PFSK-1 (cell line): ENCODE results near the gene TLR5.

Experiments used
- FOXP2 ChIP-seq: optimal IDR thresholded peaks from 2 replicates; pipeline ENCODE3; 2011; ENCODE audit warnings: borderline replicate concordance, control low read depth, inconsistent platforms; ENCODE audit not compliant: insufficient read depth; ENCODE audit errors: extremely low read length, extremely low read depth
- POLR2AphosphoS5 ChIP-seq: IDR thresholded peaks from 2 replicates; pipeline ENCODE4 v1.6.1; 2012; ENCODE audit warnings: low read depth, mild to moderate bottlenecking, control low read depth, low read length, moderate library complexity
- SIN3A ChIP-seq: IDR thresholded peaks from 2 replicates; pipeline ENCODE4 v1.6.1; 2012; ENCODE audit warnings: mild to moderate bottlenecking, low read length, moderate library complexity, borderline replicate concordance; ENCODE audit not compliant: insufficient read depth
- TAF1 ChIP-seq: IDR thresholded peaks from 2 replicates; pipeline ENCODE4 v1.6.1; 2012; ENCODE audit warnings: low read length, control low read depth, borderline replicate concordance; ENCODE audit not compliant: insufficient read depth
- TF ChIP-seq, protein P1 (sequence below), 2 experiments: IDR thresholded peaks; 2 replicates each; pipeline versions ENCODE4 v1.6.1 to v1.8.0; 2011 to 2012; ENCODE audit warnings: low read depth in 2 of 2, low read length in 2 of 2, control low read depth in 1 of 2, inconsistent platforms in 1 of 2, mild to moderate bottlenecking in 1 of 2, moderate library complexity in 1 of 2; ENCODE audit not compliant: insufficient read depth in 1 of 2

The TLR5 gene

DNA sequence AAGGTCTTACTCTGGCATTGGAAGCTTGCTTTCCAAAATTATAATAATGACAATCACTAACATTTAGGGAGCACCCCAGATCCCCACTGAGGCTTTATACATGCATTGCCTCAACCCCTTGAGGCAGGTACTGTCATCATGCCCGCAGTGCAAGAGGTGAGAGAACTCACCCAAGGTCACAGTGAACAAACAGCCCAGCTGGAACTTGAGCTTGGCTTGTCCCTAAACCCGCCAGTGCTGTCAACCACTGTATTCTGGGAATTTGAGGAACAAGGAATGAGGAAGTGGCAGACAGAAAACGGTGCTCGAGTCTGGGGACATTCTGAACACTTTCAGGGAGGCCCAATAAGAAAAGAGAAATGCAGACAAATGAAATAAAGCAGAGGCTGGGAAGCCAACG lies 34.6 kb upstream of the TLR5 start:
- TF ChIP-seq TAF1, result no peak
- TF ChIP-seq, protein P1, sequence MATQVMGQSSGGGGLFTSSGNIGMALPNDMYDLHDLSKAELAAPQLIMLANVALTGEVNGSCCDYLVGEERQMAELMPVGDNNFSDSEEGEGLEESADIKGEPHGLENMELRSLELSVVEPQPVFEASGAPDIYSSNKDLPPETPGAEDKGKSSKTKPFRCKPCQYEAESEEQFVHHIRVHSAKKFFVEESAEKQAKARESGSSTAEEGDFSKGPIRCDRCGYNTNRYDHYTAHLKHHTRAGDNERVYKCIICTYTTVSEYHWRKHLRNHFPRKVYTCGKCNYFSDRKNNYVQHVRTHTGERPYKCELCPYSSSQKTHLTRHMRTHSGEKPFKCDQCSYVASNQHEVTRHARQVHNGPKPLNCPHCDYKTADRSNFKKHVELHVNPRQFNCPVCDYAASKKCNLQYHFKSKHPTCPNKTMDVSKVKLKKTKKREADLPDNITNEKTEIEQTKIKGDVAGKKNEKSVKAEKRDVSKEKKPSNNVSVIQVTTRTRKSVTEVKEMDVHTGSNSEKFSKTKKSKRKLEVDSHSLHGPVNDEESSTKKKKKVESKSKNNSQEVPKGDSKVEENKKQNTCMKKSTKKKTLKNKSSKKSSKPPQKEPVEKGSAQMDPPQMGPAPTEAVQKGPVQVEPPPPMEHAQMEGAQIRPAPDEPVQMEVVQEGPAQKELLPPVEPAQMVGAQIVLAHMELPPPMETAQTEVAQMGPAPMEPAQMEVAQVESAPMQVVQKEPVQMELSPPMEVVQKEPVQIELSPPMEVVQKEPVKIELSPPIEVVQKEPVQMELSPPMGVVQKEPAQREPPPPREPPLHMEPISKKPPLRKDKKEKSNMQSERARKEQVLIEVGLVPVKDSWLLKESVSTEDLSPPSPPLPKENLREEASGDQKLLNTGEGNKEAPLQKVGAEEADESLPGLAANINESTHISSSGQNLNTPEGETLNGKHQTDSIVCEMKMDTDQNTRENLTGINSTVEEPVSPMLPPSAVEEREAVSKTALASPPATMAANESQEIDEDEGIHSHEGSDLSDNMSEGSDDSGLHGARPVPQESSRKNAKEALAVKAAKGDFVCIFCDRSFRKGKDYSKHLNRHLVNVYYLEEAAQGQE (IDR thresholded peaks at IDR 0.05; ENCODE audit: insufficient read depth in 1 of 2, low read depth in 2 of 2, low read length in 2 of 2), result no peak
- TF ChIP-seq POLR2AphosphoS5, result no peak
- no peak for TF ChIP-seq SIN3A
- no peak for TF ChIP-seq FOXP2

DNA sequence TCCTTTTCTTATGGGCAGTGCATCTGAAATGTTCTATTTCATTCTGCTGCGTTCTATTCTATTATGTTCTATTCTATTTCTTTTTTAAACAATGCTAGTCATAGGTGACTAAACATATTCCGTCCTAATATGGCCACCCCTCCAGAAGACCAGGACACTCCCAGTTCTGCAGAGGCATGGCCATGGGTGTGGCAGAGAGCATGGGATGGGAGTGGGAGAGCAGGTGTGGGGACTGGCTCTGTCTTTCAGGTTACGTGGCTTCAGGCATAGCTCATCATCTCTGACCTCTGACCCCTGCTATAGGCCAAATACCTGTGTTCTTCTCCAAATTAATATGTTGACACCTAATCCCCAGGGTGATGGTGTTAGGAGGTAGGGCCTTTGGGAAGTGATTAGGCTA lies 33.4 kb upstream of the TLR5 start:
- TF ChIP-seq, protein P1 (IDR thresholded peaks at IDR 0.05; ENCODE audit: insufficient read depth in 1 of 2, low read depth in 2 of 2, low read length in 2 of 2), result no peak
- no peak for TF ChIP-seq POLR2AphosphoS5
- TF ChIP-seq TAF1, result no peak
- TF ChIP-seq SIN3A, result no peak
- TF ChIP-seq FOXP2, result no peak

DNA sequence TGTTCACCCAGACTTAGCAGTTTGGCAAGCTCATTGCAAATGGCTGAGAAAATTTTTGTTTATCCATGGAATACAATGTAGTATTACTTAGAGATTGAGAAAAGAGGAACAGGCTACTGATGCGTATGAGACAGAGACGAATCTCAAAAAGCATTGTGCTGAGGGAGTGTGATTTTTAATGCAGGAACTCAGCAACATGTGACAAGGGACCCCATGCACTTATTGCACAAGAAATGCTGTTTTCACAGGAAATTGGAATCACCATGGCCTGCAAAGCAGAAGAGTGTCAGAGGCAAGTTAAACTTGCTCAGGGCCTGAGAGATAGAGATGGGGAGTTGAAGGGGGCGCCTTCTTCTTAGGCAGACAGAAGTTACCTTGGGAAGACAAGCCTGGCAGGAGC lies 32.6 kb upstream of the TLR5 start:
- TF ChIP-seq, protein P1 (IDR thresholded peaks at IDR 0.05; ENCODE audit: insufficient read depth in 1 of 2, low read depth in 2 of 2, low read length in 2 of 2), result no peak
- TF ChIP-seq POLR2AphosphoS5, result no peak
- no peak for TF ChIP-seq TAF1
- no peak for TF ChIP-seq FOXP2
- no peak for TF ChIP-seq SIN3A

DNA sequence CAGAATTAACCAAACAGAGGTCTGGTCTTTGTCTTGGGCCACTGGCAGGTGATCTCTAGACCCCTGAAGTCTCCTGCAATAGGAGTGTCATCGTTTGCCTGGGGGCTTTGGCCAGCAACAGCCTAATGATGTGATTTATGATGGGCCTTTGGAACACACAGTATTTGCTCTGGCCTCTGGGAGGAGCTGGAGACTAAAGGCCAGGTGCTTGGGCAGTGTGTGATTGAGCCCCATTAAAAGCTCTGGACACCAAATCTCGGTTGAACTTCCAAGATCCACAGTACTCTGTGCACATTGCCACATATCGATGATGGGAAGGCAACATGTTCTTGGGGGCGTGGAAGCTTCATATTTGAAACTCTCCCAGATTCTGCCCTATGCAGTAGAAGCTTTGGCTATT lies 32.0 kb upstream of the TLR5 start:
- TF ChIP-seq, protein P1 (IDR thresholded peaks at IDR 0.05; ENCODE audit: insufficient read depth in 1 of 2, low read depth in 2 of 2, low read length in 2 of 2), result no peak
- TF ChIP-seq POLR2AphosphoS5 (no peak), SIN3A (no peak), FOXP2 (no peak)

DNA sequence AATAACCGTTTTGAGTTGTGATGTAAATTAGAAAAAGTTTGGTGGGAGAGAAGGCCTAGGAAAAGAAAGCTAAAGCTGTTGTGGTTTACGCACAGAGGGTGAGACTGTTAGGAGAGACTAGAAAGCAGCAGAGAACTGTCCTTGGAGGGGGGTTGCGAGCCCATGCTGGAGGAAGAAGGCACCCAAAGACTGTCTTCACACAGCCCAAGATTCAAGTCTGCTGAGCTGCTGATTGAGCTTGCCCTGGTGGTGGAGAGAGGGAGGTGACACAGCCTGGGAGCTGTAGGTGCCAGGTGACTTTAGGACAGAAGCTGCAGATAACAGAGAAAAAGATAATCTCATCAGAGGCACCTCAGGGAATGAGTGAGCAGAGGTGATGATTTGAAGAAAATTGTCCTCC lies 18.3 kb upstream of the TLR5 start:
- no peak for TF ChIP-seq TAF1
- no peak for TF ChIP-seq FOXP2
- TF ChIP-seq SIN3A, result no peak
